ENCODE results near the gene OR14C36.

The OR14C36 gene

GRCh38 chr1:248343451-248343850 is 5.1 kb upstream of the OR14C36 start:
- no peak for TF ChIP-seq CTCF (conservative IDR thresholded peaks at IDR 0.05; ENCODE audit: low read depth)
- POLR2A ChIA-PET (ENCODE audit: low non-redundant PET): no interaction called here
- H3K27ac ChIP-seq: no peak overlapping the region
- DNase-seq (ENCODE audit: low spot score): no peak
- CTCF ChIA-PET: no interaction called here

- no peak overlapping the region for H3K27ac ChIP-seq
- no peak for TF ChIP-seq CTCF (conservative IDR thresholded peaks at IDR 0.05; ENCODE audit: low read depth)
- ChIA-PET POLR2A (ENCODE audit: low non-redundant PET) (no interaction called here), CTCF (no interaction called here)
- DNase-seq (ENCODE audit: low spot score): no peak
Measured at GRCh38 chr1:248359415-248359814, 10.8 kb downstream of the OR14C36 start.

GRCh38 chr1:248361121-248361715 is 12.6 kb downstream of the OR14C36 start, which contains the start of gene OR2T4:
Gene OR2T4 (plus strand): TSS chr1:248361665. CDS start chr1:248361665, 0 bp downstream.
- H3K27ac ChIP-seq: no peak within 1 kb of the TSS
- CTCF ChIA-PET: no interaction called here
- POLR2A ChIA-PET (ENCODE audit: low non-redundant PET): no interaction called here
- TF ChIP-seq CTCF (conservative IDR thresholded peaks at IDR 0.05; ENCODE audit: low read depth): no peak
- no peak for DNase-seq (ENCODE audit: low spot score)

GRCh38 chr1:248366609-248367008 is 18.0 kb downstream of the OR14C36 start:
- ChIA-PET CTCF (no interaction called here), POLR2A (ENCODE audit: low non-redundant PET) (no interaction called here)
- TF ChIP-seq CTCF (conservative IDR thresholded peaks at IDR 0.05; ENCODE audit: low read depth): no peak
- no peak for DNase-seq (ENCODE audit: low spot score)
- H3K27ac ChIP-seq: no peak overlapping the region

- no peak for DNase-seq (ENCODE audit: low spot score)
- ChIA-PET POLR2A (ENCODE audit: low non-redundant PET) (no interaction called here), CTCF (no interaction called here)
- TF ChIP-seq CTCF (conservative IDR thresholded peaks at IDR 0.05; ENCODE audit: low read depth): no peak
- no peak overlapping the region for H3K27ac ChIP-seq
Measured at GRCh38 chr1:248372394-248372793, 23.8 kb downstream of the OR14C36 start.

- ChIA-PET CTCF (no interaction called here), POLR2A (ENCODE audit: low non-redundant PET) (no interaction called here)
- DNase-seq (ENCODE audit: low spot score): no peak
- H3K27ac ChIP-seq: no peak overlapping the region
- TF ChIP-seq CTCF (conservative IDR thresholded peaks at IDR 0.05; ENCODE audit: low read depth): no peak
Measured at GRCh38 chr1:248373761-248374160, 25.2 kb downstream of the OR14C36 start.
